KOPT-K1 (cell line): Measurements from ENCODE around the gene ZBTB2.
A peak's percentile ranks its signal among the peaks of the same experiment; 100 is the strongest.
"Not testable (repeated sequence)": the region's sequence is repeated elsewhere in the genome, so short reads cannot be mapped to it uniquely, and the experiment has no call there.

ENCODE experiments used
- H3K27ac ChIP-seq: fragments of 200-600 bp; sonication (generic); 2 replicates; pipeline ENCODE4 v1.5.1; 2016; ENCODE audit warnings: antibody characterized with exemption, mild to moderate bottlenecking, low read depth, low read length; ENCODE audit not compliant: poor library complexity, severe bottlenecking
- H3K36me3 ChIP-seq: fragments of 200-600 bp; sonication (generic); 2 replicates; pipeline ENCODE4 v1.5.1; 2017; ENCODE audit warnings: antibody characterized with exemption, mild to moderate bottlenecking, low read length, moderate library complexity; ENCODE audit not compliant: insufficient read depth
- H3K9me3 ChIP-seq: fragments of 200-600 bp; sonication (generic); 2 replicates; pipeline ENCODE4 v1.5.1; 2017; ENCODE audit warnings: antibody characterized with exemption, low read length, mild to moderate bottlenecking; ENCODE audit not compliant: insufficient read depth, poor library complexity, severe bottlenecking

Gene ZBTB2

DNA sequence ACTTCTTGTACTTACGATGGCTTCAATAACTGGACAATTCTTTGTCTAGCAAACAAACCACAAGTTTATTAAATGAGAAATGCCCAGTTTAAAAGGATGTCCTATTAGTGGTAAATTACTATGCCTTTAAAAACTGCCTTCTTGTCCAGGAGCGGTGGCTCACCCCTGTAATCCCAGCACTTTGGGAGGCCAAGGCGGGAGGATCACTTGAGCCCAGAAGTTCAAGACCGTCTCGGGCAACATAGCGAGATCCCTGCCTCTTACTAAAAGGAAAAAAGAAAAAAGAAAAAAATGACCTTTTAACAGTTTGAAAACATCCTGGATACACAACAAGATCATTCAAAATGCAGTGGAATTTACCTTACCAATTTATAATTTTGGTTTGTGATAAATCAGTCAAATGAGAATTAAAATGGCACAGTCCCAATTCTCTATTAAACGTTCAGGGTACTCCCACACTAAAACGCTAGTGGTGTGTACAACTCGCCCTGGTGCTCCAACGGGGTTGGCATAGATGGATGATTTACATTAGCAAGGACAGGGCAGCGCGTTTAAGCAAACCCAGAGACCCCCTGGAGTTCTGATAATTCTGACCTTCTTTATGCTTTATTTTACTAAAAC, 2.3 kb downstream of the ZBTB2 start:
- Histone ChIP-seq H3K27ac (peak overlapping the region; percentile 93), H3K36me3 (peaks cover 27% of the 10 kb centered on the region), H3K9me3 (no peaks in the 10 kb centered on the region)

DNA sequence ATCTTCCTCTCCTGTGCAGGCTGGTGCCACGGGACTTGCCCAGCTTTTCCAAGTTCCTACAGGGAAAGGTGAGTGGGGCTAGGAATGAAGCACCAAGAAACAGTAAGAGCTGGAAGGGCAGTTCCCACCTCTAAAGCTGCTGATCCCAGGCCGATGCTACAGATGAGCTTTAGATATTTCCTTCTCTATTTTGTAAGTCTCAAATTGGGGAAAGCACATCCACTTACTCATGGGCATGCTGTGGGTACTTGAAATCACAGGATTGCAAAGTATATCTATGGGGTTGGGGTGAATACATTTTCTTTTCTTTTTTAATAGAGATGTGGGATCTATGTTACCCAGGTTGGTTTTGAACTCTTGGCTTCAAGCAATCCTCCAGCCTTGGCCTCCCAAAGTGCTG, 3.1 kb downstream of the ZBTB2 start:
- Histone ChIP-seq H3K27ac (peak overlapping the region; percentile 17), H3K9me3 (no peaks in the 10 kb centered on the region), H3K36me3 (peaks cover 29% of the 10 kb centered on the region)

DNA sequence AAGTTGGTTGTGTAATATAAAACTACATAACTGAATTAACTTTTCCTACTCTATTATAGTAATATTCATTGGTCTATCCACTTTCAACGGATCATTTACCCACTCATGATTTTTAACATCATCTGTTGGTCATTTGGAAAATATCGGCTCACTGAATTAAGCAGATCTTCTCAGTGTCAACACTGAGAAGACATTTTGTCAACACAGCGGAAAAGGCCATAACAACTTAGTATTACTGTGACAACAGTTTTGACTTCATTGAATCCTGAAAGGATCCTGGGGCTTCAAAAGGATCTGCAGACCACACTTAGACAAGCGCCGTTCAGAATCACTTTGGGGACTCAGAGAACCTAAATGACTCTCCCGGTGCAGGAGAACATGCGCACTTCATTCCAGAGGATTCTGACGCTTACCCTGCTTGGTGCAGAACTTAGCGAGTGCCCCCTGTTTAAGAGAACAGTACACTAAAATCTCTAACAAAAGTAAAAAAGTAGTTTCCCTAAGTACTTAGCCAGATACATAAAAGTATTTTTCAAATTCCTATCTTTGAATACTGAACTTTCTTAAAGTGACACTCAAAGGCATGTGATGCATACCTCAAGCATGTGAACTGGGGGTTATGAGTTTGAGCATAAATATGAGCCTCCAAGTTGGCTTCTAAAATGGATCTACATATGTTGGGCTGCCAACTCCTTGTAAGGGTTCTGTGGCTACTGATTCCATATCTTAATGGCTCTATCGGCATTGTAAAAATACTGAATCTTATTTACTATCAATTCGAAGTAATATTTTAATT, 4.0 kb downstream of the ZBTB2 start:
- Histone ChIP-seq H3K9me3 (no peaks in the 10 kb centered on the region), H3K36me3 (peaks cover 28% of the 10 kb centered on the region), H3K27ac (no peak overlapping the region)

DNA sequence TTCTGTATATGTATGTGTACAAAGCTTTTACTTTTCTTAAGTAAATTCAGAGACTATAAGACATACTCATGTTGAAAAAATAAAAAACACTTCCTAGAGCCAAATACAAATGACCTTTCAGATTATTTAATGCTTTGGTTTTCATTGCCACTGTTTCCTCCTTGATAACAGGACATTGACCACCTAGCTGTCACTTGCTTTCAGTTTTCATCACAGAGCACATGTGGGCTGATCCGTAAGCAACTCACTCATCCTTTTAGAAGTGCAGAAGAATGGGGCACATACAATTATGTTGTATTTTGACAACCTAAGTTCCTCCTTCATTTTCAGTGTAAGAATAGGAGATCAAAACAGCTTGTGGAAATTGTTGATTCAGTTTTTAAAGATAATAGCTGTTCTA, 6.2 kb downstream of the ZBTB2 start:
- H3K27ac ChIP-seq = no peak overlapping the region
- peaks cover 28% of the 10 kb centered on the region for H3K36me3 ChIP-seq
- no peaks in the 10 kb centered on the region for H3K9me3 ChIP-seq

DNA sequence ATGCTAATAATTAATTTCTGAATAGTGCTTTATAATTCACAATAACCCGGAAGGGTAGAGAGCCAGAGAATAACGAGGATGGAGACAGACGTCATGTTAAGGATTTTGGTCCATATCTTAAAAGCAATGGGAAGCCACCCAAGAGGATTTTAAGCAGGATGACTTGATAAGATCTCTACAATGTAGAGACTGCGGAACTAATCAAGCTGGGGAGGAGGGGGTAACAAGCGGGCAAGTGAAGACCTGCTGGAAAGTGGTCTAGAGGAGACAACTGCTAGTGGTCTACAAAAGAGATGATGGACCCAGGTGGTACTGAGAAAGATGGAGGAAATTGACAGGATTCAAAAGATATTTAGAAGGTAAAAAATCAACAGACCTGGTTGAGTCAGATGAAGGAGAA, 7.2 kb downstream of the ZBTB2 start:
- Histone ChIP-seq H3K27ac (no peak overlapping the region), H3K36me3 (peaks cover 28% of the 10 kb centered on the region)

DNA sequence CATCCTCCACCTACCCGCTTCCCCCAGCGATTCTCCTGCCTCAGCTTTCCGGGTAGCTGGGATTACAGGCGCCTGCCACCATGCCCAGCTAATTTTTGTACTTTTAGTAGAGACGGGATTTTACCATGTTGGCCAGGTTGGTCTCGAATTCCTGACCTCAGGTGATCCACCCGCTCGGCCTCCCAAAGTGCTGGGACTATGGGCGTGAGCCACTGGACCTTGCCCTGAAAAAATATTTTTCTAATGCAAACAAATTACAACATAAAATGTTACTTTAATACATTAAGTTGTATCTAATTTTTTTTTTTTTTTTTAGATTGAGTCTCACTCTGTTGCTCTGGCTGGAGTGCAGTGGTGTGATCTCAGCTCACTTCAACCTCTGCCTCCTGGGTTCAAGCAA, 8.7 kb downstream of the ZBTB2 start:
- peaks cover 27% of the 10 kb centered on the region; the same call in 1 of the 2 replicates for H3K36me3 ChIP-seq
- not testable (repeated sequence) for H3K9me3 ChIP-seq, H3K27ac ChIP-seq

More for the DNA sequence above, 7.2 kb downstream of the ZBTB2 start:
- H3K9me3 ChIP-seq = no peaks in the 10 kb centered on the region

DNA sequence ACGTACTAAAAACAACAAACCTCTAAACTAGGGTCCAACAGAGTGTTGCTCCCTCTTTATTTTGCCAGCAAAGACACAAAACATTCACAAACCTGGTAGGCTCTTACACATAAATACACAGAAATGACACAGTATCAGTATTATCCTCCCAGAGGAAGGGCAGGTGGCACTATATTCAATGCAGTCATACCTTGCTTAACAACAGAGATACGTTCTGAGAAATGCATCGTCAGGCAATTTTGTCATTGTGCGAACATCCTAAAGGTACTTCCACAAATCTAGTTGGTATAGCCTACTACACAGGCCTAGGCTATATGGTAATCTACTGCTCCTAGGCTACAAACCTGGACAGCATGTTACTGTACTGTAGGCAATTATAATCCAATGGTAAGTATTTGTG, 9.6 kb downstream of the ZBTB2 start:
- no peaks in the 10 kb centered on the region for H3K9me3 ChIP-seq
- H3K27ac ChIP-seq = no peak overlapping the region
- peaks cover 21% of the 10 kb centered on the region; the same call in 1 of the 2 replicates for H3K36me3 ChIP-seq

DNA sequence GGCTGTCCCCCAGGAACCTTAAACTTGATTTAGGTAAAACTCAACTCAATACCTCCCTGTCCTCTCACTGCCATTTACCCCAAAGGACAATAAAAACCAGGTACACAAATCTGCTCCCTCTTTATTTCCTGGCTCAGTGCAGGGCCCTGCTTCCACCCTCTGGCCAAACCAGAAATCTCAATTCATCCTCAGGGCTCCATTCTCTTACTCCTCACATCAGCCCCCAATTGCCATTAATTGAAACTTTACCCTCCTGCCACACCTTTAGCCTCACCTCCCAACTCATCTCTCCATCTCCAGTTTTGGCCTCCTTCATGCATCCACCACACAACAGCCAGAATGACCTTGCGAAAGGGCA, 10.5 kb downstream of the ZBTB2 start:
- no peaks in the 10 kb centered on the region for H3K9me3 ChIP-seq
- peak overlapping the region; percentile 61 for H3K27ac ChIP-seq
- peaks cover 17% of the 10 kb centered on the region; the same call in 1 of the 2 replicates for H3K36me3 ChIP-seq

DNA sequence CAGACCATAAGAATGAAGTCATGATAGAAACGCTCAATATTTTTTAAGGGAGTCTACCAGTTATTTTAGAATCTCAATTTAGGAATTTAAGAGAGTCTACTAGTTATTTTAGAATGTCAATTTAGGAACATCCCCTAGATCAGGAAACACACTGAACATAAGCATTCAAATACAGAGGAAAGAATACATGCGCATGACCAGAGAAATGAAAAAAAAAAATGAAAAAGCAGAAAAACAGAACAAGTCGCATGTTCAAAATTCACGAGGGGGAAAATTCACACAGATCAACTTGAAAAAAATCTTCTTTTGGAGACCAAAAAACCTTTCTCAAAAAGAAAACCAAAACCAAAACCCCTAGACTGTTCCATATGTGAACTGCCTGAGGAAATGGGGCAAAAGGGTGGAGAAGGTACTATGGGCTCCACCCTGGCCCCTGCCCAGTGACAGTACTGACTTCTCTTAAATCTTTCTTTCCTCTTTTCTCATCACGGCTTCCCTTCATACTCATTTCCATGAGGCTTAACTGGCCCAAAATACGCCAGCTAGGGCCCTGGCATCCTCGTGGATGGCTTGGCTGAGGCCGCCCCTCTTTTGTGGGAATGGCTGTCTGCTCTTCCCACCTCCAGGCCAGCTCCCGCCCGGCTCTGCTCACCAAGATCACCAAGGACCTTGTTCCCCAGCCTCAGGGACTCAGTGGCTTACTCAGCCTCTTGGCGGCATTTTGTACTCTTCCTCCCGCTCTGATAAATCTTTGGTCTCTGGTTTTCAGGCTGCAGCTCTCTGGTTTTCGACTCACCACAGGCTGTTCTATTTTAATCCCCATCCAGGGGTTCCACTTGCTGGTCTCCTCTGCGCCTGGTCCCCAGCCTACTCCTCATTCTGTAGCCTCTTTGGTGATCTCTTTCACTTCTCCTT, 11.2 kb downstream of the ZBTB2 start:
- Histone ChIP-seq H3K9me3 (no peaks in the 10 kb centered on the region), H3K36me3 (peaks cover 17% of the 10 kb centered on the region; the same call in 1 of the 2 replicates), H3K27ac (peak overlapping the region; percentile 61)

DNA sequence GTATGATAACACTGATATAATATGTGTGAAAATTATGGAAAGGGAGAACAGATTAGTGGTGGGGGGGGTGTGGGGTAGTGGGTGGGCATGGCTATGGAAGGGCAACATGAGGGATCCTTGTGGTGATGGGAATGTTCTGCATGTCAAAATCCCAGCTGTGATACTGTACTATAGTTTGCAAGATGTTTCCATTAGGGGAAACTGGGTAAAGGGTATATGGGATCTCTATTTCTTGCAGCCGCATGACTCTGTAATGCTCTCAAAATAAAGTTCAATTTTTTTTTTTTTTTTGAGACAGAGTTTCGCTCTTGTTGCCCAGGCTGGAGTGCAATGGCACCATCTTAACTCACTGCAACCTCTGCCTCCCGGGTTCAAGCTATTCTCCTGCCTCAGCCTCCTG, 14.3 kb downstream of the ZBTB2 start:
- Histone ChIP-seq H3K36me3 (peaks cover 14% of the 10 kb centered on the region), H3K27ac (no peak overlapping the region), H3K9me3 (no peaks in the 10 kb centered on the region)

DNA sequence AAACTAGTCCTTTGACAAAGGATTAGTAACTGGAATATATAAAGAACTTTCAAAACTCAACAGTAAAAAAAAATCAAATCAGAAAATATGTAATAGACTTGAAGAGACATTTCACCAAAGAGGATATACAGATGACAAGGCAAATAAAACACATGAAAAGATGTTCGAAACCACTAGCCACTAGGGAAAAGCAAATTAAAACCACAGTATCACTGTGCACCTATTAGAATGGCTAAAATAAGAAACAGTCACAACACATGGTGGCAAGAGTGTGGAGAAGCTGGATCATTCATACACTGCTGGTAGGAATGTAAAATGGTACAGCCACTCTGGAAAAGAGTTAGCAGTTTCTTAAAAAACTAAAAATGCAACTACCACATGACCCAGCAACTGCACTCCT, 14.9 kb downstream of the ZBTB2 start:
- H3K9me3 ChIP-seq = no peaks in the 10 kb centered on the region
- peaks cover 21% of the 10 kb centered on the region for H3K36me3 ChIP-seq
- H3K27ac ChIP-seq = no peak overlapping the region

DNA sequence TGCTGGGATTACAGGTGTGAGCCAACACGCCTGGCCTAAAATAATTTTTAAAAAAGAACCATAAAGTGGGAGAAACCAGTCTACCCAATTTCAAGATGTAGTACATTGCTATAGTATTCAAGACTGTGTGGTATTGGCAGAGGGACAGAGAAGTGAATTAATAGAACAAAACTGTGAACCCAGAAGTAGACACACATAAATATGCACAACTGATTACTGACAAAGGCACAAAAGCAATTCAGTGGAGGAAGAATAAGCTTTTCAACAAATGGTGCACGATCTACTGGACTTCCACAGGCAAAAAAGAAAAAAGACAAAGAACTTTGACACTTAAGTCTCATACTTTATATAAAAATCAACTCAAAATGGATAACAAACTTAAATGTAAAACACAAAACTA, 15.5 kb downstream of the ZBTB2 start:
- Histone ChIP-seq H3K27ac (no peak overlapping the region), H3K36me3 (peaks cover 27% of the 10 kb centered on the region), H3K9me3 (no peaks in the 10 kb centered on the region)

DNA sequence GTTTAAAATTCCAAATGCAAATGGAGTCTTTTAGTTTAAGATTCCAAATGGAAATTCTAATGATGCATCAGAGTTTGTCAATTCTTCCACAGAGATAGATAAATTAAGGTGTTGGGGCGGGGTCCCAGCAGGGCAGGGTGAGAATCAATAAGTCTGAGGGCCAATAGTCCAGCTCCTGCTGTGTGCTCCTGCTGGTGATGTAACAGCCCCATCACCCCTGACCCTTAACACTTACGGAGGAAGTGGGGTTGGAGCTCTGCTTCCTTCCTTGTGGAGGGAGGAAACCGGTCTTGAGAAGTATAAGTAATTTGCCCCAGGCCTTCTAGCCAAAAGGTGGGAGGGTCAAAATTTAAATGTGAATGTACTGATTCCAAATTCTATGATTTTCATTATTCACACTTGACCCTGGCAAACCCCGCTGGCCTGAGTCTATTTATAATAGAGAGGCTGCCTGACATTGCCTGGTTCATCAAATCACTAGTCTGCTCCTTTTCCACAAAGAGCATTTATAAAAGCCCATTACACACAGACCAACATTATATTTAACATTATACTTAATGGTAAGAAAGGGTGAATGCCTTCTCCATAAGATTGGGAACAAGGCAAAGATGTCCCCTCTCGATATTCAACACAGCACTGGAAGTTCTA, 17.2 kb downstream of the ZBTB2 start:
- H3K9me3 ChIP-seq = no peaks in the 10 kb centered on the region
- H3K27ac ChIP-seq = no peak overlapping the region
- H3K36me3 ChIP-seq = peaks cover 42% of the 10 kb centered on the region

DNA sequence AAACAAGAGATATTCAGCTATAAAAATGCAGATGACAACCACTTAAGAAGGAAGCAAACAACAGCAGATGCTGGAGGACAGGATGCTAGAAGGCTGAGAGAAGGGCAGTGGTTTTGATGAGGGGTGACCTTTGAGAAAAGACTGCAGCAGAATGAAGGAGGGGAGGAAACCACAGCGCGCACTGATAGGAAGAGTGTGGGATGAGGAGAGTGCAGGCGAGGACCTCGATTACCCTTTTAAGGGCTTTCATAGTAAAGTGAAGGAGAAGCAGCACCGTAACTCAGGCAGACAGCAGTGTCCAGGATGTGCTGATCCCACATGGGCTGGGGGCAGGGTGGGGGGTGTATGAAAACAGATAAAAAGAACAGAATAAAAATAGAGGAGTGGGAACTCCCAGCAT, 19.2 kb downstream of the ZBTB2 start:
- no peak overlapping the region for H3K27ac ChIP-seq
- peaks cover 53% of the 10 kb centered on the region for H3K36me3 ChIP-seq
- H3K9me3 ChIP-seq = no peaks in the 10 kb centered on the region
